Glutamatergic neuron (in vitro differentiated cells): ENCODE data around the gene PIK3R4. TPM values are rescaled to one million over a fixed set of nuclear protein-coding genes. Genes with fewer than 3 reads are reported as not detected.

Experiments
- DNase-seq: peaks from one replicate; pipeline ENCODE4 v3.0.0; 2022
- H3K27ac Mint-ChIP-seq: one replicate; pipeline ENCODE4 v1.8.0; 2020; ENCODE audit warnings: mild to moderate bottlenecking, mixed read lengths, inconsistent platforms; ENCODE audit not compliant: unreplicated experiment
- H3K27me3 Mint-ChIP-seq: one replicate; pipeline ENCODE4 v1.8.0; 2020; ENCODE audit warnings: mild to moderate bottlenecking, moderate library complexity, mixed read lengths, inconsistent platforms; ENCODE audit not compliant: unreplicated experiment
- H3K36me3 Mint-ChIP-seq: one replicate; pipeline ENCODE4 v1.8.0; 2020; ENCODE audit warnings: mild to moderate bottlenecking, mixed read lengths, inconsistent platforms; ENCODE audit not compliant: unreplicated experiment
- H3K4me1 Mint-ChIP-seq: one replicate; pipeline ENCODE4 v1.8.0; 2020; ENCODE audit warnings: mild to moderate bottlenecking, low read depth, mixed read lengths, inconsistent platforms; ENCODE audit not compliant: unreplicated experiment
- H3K4me3 Mint-ChIP-seq: one replicate; pipeline ENCODE4 v1.8.0; 2020; ENCODE audit warnings: mild to moderate bottlenecking, mixed read lengths, inconsistent platforms; ENCODE audit not compliant: unreplicated experiment
- H3K9me3 Mint-ChIP-seq: one replicate; pipeline ENCODE4 v1.8.0; 2020; ENCODE audit warnings: mild to moderate bottlenecking, moderate library complexity, mixed read lengths, inconsistent platforms; ENCODE audit not compliant: unreplicated experiment
- CTCF ChIP-seq: fragments of 200-600 bp; sonication (generic); IDR thresholded peaks from one replicate; pipeline ENCODE4 v1.5.0; 2021; ENCODE audit not compliant: partially characterized antibody, unreplicated experiment
- total RNA-seq: library from RNA; stranded (reverse); fragmentation: NEBNext Ultra II Directional; extraction: Animal tissue kit (Norgen Biotek cat#: 25700); gene quantifications from one replicate; pipeline ENCODE4 v1.2.1, GENCODE V29; 2021; ENCODE audit not compliant: unreplicated experiment

The PIK3R4 gene
- total RNA-seq, 1 donor from 2014 or later, result 19.4 TPM

GRCh38 chr3:130787422-130788068 is 40.9 kb upstream of the PIK3R4 start:
- TF ChIP-seq CTCF, result no peak
- no peak for DNase-seq
- Mint-ChIP-seq H3K36me3 (no peaks in the 10 kb centered on the region), H3K9me3 (no peaks in the 10 kb centered on the region), H3K4me3 (no peak overlapping the region), H3K27ac (no peak overlapping the region), H3K27me3 (no peaks in the 10 kb centered on the region), H3K4me1 (peaks cover 7% of the 10 kb centered on the region)

GRCh38 chr3:130786306-130786705 is 39.7 kb upstream of the PIK3R4 start:
- Mint-ChIP-seq H3K36me3 (no peaks in the 10 kb centered on the region), H3K4me3 (no peak overlapping the region), H3K4me1 (peaks cover 7% of the 10 kb centered on the region), H3K27me3 (no peaks in the 10 kb centered on the region), H3K9me3 (no peaks in the 10 kb centered on the region), H3K27ac (no peak overlapping the region)
- TF ChIP-seq CTCF, result no peak
- DNase-seq, result no peak

DNA sequence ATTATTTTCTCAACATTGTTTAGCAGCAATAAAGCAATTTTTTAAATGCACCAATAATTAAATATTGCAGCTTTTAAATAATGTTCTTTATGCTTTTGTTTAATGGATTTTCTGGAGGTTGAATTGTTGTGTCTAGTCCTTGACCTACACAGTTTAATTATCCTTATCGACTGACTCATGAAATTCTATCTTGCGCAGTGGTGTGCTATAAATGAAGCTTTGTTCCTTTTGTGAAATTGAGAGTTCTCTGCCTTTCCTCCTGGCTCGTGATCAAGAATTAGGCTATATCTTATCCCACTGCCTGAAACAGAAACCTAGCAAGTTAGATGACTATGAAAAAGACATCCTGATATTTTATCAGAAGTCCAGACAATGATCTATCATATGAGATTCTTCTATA is 37.0 kb upstream of the PIK3R4 start:
- no peak overlapping the region for H3K27ac Mint-ChIP-seq
- H3K4me1 Mint-ChIP-seq, result no peaks in the 10 kb centered on the region
- H3K27me3 Mint-ChIP-seq, result no peaks in the 10 kb centered on the region
- no peak overlapping the region for H3K4me3 Mint-ChIP-seq
- H3K9me3 Mint-ChIP-seq, result no peaks in the 10 kb centered on the region
- no peak for DNase-seq
- no peak for TF ChIP-seq CTCF
- H3K36me3 Mint-ChIP-seq, result no peaks in the 10 kb centered on the region

GRCh38 chr3:130779486-130779885 is 32.9 kb upstream of the PIK3R4 start:
- Mint-ChIP-seq H3K27ac (no peak overlapping the region), H3K4me1 (no peaks in the 10 kb centered on the region), H3K9me3 (no peaks in the 10 kb centered on the region), H3K36me3 (no peaks in the 10 kb centered on the region), H3K27me3 (no peaks in the 10 kb centered on the region), H3K4me3 (no peak overlapping the region)
- DNase-seq, result no peak
- TF ChIP-seq CTCF, result no peak

DNA sequence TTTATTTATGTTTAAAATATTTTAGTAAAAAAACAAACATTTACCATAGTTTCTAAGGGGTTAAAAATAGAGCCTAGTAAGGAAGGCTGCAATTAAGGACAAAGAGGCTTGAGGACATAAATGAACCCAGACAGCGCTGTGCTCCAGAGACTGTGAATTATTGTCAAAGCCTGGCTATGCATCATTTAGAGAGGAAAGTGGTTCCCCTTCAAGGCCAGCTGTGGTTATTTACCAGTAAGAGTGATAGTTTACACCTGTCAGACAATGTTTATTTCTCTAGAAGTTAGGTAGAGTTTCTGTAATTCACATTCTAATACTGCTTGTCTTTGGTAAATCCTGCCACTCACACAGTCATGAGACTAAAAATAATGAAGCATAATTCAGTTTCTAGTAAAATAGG is 32.4 kb upstream of the PIK3R4 start:
- H3K4me3 Mint-ChIP-seq, result no peak overlapping the region
- H3K36me3 Mint-ChIP-seq, result no peaks in the 10 kb centered on the region

More for the DNA sequence above, 32.4 kb upstream of the PIK3R4 start:
- no peak for TF ChIP-seq CTCF
- no peak for DNase-seq
- Mint-ChIP-seq H3K4me1 (no peaks in the 10 kb centered on the region), H3K27me3 (no peaks in the 10 kb centered on the region), H3K9me3 (no peaks in the 10 kb centered on the region), H3K27ac (no peak overlapping the region)
